ENCODE data around the gene SIGLEC8.

DNA sequence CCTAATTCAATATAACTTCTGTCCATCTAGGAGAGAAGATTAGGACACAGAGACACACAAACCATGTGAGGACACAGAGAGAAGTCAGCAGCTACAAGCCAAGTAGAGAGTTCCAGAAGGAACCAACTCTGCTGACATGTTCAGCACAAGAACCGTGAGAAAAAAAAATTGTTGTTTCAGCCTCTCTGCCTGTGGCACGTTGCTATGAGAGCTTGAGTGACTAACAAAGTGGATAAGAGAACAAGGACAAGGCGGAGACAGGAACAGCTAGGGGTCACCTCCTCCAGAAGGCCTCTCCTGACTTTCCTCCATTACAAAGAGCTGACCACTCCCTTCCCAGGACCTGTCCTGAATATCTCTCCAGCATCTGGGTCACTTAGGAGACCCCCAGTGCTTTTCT lies 48.9 kb upstream of the SIGLEC8 start:
- no peak for TF ChIP-seq POLR2A (IDR thresholded peaks at IDR 0.05)
- TF ChIP-seq, protein P1, sequence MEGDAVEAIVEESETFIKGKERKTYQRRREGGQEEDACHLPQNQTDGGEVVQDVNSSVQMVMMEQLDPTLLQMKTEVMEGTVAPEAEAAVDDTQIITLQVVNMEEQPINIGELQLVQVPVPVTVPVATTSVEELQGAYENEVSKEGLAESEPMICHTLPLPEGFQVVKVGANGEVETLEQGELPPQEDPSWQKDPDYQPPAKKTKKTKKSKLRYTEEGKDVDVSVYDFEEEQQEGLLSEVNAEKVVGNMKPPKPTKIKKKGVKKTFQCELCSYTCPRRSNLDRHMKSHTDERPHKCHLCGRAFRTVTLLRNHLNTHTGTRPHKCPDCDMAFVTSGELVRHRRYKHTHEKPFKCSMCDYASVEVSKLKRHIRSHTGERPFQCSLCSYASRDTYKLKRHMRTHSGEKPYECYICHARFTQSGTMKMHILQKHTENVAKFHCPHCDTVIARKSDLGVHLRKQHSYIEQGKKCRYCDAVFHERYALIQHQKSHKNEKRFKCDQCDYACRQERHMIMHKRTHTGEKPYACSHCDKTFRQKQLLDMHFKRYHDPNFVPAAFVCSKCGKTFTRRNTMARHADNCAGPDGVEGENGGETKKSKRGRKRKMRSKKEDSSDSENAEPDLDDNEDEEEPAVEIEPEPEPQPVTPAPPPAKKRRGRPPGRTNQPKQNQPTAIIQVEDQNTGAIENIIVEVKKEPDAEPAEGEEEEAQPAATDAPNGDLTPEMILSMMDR (IDR thresholded peaks at IDR 0.05), result no peak
